GM21390 (cell line): ENCODE data around the gene RAI1.

Source experiments
- ATAC-seq: cut with Tn5 transposase; IDR thresholded peaks from one replicate; pipeline ENCODE4 v1.9.1; 2021; ENCODE audit not compliant: unreplicated experiment

RAI1 gene

DNA sequence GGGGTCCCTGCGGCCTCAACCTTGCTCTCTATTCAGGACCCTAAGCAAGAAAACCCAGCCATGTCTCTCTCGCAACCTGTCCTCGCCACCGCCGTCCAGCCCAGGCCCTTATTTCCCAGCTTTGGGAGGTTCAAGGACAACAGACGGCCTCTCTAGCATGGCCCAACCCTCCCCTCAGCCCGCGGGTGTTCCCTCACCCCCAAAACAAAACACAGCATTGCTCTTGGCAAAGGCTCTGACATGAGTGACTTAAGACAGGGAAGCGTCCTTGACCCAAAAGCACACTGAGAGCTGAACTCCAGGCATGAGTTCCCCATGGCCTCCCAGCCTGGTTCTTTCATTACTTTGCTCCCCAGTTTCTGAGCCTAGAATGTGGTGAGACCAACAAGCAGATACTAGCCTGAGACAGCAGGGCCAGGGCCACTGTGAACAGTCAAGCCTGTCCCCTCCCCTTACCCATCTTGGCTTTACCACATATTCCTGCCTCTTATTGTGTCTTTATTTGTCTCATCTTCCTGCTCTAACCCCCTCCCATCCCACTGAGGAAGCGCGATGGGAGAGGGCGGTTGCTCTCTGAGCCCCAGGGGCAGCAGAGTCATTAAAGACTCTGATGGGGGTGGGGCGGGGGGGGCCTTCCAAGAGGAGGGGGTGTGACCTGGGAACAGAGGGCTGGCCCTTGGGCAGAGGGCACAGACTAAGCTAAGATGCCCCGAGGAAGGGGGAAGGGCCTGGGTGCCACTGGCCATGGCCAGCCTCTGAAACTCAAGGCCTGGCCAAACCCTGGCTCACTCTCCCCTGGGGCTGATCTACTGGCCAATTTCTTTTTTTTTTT, 143.7 kb downstream of the RAI1 start:
- no peak for ATAC-seq

DNA sequence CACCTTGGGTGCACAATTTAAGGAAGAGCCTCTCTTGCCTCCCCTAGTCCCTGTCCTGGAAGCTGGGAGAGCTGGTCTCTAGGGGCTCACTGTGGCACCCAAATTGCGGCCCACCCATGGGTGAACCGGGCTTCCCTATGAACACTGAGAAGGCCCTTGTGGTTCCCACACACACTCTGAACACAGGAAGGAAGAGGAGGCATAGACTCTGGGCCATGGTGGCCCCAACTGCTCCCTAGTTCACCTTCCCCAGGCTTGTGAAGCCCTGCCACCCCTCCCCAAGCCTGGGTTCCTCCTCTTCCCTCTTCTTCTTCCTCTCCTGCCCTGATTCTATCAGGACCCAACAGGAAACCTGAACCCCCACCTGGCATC, 145.1 kb downstream of the RAI1 start:
- ATAC-seq: no peak

DNA sequence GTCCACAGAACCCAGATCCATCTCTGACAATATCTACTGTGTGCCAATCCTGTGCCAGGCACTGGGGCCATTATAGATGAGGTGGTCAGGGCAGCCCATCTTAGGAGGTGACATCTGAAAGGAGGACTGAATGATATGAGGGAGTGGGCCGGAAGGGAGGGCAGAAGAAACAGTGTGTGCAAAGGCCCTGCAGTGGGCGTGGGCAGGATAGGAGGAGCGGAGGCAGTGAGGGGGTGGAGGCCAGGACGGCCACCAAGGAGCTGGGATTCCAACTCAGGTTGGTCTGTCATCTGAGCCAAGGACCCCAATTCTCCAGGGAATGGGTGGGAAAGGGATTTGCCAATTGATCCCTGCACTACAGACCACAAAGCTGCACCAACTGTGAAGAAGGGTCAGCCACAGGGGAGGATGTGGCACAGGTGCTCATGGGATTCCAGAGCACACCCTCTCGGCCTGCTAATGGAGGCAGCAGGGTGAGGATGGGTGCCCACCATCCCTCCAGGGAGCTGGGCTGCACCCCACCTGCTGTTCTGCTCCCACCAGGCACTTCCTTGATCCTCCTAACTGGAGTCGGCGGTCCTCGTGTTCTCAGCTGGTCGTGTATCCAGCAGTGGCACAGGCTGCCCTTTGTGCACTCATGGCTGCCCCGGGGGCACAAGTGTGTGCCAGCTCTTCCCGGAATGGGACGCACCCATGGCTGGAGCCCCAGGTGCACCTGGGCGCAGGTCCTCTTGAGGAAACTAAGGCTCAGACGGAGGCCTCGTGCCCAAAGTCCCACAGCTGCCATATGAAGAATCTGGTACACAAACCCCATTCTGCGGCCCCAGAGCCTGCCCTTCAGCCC, 145.9 kb downstream of the RAI1 start:
- ATAC-seq: no peak

DNA sequence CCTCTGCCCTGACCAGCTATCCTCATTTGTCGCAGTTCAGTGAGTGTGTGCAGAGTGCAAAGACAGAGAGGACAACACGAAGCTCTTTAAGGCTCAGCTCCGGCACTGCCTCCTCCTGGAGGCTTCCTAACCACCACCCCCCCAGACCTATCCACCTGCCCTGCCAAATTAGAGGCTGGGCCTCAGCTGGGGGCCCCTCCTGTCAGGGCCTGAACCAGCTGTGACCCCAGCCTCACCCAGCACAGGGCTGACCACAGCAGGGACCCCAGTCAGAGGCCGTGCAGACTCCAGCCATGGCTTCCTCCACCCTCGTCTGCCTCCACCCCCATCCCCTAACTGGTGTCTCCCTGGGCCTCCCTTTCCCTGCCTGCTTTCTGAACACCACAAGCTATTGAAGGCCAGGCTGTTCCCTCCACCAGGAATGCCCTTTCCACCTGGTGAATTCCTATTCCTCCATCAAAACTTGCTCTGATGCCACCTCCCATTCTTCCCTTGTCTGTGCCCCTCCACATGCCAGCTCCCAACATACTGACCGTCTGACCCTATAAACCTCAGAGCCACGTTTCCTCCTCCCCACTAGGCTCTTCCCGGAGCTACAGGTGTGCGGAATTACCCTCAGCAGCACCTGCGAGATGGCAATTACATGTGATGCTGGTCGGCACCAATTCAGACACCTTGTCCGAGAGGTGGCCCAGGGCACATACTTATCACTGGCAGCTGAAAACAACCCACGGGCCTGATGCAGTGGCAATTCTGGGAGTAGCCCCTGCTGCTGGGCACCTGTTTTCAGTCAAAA, 146.8 kb downstream of the RAI1 start:
- ATAC-seq: no peak

DNA sequence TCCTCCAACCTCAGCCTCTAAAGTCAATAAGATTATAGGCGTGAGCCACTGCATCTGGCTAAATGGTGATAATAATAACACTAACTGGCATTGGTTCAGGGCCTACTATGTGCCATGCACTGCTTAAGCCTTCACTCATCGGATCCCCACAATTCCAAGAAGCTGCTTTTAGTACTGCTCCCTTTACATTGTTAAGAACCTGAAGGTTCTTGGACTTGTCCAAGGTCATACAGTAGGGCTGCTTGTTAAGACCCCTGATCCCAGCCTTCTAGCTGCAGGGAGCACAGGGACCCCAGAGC, 149.0 kb downstream of the RAI1 start:
- no peak for ATAC-seq

DNA sequence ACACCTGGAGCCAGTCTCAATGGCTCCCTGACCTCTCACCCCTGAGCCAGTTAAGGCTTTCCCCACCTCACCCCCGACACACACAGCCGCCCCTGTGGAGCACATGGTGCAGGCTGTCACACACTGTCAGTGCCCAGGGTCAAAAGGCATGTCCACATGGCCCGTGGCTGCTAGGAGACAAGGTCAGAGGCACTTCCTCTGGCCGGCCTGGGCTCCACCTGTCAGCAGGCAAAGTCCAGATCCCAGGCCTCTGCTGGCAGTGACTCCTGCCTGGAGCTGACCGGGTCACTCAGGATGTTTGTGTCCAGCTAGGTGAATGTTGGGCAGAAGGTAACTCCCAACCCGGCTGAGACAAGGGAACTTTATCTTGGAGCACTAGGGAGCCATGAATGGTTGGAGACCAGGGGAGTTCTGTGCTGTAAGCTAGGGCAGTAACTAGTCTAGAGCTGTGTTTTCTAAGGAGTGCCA, 149.5 kb downstream of the RAI1 start:
- no peak for ATAC-seq

DNA sequence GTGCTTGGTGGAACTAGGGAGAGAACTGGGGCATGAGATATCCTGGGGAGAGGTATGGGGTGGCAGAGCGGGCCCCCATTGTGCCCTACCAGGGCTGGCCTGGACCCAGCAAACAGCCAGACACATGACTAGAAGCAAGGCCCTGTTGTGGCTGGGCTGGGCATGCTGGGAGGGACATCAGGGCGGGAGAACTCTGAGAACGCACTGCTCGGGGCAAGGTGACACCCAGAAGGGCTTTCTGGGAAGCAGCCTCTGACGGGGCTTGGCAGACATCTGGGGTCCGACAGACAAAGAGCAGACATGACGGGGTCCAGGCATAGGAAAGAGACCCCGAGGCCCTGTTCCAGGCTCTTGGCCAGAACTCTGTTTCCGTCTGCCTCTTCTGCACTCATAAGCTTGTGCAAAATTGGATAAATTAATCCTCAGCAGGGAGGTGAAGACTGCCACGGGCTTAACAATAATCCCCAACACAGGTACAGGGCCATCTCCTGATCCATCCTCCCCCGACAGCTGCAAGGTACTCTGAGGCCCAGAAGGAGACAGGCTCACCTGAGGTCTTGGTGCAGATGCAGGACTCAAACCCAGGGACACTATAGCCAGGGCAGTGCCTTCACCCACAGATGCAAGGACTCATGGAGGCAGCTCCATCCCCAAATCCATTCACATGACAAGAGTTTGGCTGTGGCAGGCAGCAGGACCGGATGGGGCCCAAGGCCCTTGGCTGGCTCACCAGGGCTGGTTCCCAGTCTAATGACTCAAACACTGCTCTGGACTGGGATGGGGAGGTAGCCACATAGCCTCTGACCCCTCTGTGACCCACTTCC, 150.2 kb downstream of the RAI1 start:
- no peak for ATAC-seq

DNA sequence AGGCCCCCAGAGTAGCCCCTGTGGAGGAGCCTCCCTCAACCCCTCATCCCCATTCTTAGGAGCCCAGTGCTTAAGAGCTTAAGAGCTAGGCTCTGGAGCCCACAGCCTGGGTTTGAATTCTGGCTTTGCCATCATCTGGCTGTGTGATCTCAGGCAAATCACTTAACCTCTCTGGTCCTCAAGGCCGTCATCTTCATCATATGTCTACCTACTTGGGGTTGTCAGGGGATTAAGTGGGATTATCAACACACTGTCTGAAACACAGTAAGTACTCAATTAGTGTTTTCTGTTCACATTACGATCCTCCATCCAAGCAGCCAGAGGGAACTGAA, 150.7 kb downstream of the RAI1 start:
- no peak for ATAC-seq

DNA sequence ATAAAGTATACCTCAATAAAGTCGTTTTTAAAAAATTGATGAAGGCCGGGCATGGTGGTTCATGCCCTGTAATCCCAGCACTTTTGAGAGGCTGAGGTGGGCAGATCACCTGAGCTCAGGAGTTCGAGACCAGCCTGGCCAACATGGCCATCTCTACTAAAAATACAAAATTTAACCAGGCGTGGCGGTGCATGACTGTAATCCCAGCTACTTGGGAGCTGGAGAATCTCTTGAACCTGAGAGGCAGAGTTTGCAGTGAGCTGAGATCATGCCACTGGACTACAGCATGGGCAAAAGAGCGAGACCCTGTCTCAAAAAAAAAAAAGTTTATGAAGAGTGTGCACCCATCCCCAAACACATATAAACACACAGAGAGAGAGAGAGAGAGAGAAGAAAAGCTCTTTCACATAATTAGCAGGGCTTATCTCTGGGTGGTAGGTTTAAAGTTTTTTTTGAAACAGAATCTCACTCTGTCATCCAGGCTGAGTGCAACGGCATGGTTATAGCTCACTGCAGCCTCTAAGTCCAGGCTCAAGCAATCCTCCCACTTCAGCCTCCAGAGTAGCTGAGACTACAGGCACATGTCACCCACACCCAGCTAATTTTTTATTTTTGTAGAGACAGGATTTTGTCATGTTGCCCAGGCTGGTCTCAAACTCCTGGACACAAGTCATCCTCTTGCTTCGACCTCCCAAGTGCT, 152.6 kb downstream of the RAI1 start:
- no peak for ATAC-seq

DNA sequence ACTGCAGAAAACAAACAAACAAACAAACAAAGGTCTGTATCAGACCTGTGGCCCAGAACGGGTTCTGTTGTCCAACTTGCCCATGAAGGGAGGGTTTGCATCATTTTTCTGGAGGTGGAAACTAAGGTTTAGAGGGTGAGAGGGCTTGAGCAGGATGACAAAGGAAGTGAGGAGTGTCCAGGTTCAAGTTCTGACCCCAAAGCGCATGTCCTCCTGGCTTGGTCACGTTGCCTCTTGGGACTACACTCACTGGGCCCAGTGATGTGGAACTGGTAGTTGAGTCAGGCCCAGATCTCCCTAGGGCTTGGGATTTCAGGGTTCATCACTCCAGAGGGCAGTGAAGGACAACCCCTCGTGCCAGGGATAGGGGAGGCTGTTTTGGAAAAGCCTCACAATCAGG, 153.7 kb downstream of the RAI1 start:
- no peak for ATAC-seq

DNA sequence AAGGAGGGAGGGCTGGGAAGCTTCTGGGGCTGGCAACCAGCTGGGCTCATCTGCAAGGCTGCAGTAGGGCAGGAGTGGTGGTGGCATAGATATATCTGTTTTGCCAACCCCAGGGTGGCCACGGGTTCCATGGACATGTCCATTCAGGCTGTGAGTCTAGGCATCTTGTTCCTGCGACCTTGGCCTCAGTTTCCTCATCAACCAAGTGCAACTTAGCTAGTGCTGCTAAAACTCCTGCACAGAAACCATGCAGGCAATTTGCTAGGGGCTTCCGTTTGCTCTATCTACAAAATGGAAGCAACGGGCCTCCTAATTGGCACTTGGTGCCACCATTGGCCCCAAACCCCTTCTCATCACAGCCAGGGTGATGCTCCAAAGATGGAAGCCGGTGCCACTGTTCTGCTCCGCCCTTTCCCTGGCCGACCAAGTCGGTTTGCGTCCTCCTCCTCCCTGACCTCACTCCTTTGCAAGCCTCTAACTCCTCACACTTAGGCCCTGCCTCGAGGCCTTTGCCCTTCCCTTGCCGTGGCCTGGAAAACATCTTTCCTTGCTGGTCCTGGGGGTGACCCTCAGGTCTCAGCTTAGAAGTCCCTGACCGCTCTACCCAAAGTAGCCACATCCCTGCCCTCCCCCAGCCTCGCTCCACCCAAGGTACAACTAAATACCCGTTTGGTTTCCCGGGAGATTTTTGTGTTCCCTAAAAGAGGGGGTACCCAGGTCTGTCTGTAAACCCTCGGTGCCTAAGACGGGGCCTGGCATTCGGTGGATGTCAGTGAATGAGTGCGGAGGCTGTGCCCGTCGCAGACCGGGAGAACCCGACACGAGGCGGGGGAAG, 154.4 kb downstream of the RAI1 start:
- ATAC-seq: no peak

DNA sequence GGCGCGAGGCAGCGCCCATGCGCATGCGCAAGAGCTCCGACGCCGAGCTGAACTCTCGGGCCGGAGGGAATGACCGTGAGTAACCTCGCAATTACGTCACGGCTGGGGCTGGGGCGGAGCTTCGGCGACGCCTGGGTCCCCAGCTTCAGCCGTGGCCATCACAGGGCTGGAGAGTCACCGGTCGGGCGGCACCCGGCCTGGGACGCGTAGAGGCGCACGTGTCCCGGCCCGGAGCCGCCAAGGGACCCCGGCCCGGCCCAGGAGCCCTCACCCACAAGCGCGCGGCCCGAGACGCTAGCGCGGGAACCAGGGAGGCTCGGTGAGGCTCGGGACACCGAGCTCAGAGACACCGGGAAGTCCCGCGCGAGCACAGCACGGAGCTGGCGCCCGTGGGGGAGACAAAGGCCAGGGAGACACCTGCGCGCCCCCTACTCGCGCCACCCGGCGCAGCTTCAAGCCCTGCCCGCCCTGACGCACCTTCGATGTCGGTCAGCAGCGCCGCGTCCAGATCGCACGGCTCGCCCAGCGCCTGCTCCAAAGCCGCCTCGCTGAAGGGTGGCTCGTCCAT, 155.1 kb downstream of the RAI1 start:
- peak; percentile 55 for ATAC-seq

DNA sequence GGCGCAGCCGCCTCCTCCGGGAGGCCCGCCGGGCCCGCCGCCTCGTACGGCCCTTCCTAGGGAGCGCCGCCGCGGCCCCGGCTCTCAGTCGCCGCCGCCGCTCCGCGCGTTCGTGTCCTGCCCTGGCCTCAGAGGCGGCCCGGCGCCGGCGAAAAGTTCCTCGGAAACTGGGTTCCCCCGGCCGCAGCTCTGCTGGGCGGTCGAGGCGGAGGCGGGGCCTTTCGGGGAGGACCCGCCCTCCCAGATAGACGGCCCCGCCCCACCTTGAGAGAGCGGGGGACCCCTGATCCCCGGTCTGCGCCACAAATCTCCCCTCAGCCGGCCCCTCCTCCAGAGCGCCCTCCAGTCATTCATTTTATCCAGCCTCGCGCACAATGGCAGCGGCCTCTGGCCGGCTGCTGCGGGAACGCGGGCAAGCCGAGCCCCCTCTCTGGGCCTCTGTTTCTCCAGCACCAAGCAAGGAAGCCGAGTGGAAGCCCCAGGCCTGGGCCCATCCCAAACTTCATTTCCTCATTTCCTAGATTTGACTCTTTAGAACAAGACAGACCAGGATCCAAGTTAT, 155.6 kb downstream of the RAI1 start, which contains the start of gene SREBF1:
Gene SREBF1 (minus strand): TSS at position 169 of the 562 bp plus-strand sequence. CDS start 169 bp downstream, outside the sequence.
- peak; percentile 26 for ATAC-seq

DNA sequence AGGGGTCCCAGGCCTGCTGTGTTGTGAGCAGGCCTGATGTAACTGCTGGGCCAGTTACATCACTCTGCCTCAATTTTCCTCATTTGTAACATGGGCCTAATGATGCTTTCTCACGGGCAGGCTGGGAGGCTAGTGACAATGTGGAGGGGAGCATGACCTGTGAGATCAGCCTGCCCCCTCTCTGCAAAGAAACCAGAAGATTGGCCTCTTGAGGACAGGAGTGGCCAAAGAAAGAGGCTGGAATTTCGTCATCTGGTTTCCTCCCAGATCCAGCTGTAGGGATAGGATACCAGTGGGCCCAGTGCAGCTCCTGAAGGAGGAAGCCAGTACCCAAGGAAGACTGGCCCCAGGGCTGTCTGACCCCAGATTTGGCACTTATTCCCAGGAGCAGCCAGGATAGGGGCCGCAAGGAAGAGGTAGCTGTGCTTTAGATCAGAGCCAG, 156.1 kb downstream of the RAI1 start:
- ATAC-seq: no peak

DNA sequence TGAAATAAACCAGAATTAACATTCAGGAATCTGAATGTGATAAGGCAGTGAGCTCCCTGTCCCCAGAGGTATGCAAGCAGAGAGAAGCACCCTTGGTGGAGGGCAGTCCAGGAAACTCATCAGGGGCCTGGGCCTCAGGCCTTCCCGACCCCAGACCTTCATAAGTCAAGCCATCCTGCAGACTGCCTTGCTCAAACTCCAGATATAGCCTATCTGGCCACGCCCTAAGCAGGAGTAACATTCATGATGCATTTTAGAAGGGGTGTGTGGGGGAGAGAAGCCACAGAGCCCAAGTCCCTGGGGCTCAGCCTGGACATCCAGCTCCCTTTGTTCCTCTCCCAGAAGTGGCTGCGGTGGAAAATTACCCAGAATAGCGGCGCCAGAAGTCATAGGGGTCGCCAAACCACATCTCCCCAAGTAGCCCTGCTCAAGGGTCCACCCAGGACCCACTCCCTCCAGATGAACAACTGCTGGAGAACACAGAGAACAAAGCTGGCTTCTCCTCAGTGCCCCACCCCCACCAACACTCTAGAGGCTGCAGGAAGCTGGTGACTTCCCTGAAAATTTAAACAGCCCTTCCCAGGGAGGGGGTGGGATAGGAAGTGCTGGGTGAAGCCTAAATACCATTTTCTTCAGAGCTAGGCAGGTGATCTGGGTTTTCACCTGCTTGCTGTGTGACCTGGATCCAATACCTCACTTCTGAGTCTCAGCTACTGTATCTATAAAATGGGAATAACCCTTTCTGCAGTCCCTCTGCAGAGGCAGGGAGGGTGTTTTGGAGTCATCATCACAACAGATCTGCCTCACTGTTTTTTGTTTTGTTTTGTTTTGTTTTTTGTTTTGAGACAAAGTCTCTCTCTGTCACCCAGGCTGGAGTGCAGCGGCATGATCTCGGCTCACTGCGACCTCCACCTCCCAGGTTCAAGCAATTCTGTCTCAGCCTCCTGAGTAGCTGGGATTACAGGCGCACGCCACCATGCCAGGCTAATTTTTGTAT, 157.0 kb downstream of the RAI1 start:
- ATAC-seq: no peak

DNA sequence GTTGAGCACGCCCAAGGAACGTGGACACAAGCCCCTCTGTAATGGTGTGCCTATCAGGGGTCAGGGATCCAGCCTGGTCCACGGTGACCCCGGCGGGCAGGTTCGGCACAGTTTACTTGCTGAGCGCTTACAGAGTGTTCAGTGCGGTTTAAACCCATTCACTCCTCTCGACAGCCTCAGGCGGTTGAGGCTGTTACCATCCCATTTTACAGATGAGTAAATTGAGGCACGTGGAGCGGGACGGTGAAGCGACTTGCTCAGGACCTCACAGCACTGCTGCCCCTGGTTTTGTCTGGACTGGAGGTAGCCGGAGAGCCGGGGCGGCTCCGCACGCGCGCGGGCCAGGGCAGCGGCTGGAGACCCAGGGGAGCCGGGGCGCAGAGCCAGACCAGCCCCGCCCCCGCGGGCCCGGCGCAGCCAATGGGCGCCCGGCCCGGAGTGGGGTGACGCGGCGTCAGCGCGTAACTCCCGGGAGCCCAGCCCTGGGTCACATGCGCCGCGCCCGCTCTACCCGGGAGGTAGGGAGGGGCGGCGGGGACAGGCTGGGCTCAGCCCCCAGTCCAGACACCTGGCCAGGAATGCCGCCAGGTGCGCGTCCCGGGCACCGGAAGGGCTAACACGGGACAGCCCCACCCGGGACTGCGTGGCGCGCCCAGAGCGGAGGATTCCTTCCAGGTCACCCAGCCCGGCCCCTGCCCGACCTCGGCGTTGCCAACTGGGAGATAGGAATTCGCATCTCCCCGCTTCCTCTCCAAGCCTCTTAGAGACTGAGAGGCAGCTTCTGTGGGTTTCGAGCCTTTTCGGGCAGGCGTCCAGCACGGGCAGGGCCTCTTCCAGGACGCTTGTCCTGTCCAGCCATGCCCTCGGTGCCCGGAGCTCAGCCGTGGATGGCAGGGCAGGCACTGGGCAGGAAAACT, 158.8 kb downstream of the RAI1 start:
- peak; percentile 57 for ATAC-seq
